Body of pancreas (tissue), 4 donors: ENCODE results near the gene PAK4.

Source experiments
- POLR2A ChIP-seq, 3 donors: fragments of 450-650 bp; IDR thresholded peaks; one replicate each; pipeline ENCODE4 v1.6.1; 2016; ENCODE audit warnings: antibody characterized with exemption in 3 of 3, mild to moderate bottlenecking in 2 of 3
- TF ChIP-seq, protein P1 (sequence below), 7 experiments: fragments of 450-650 bp in 4 of 7; fragments of 200-600 bp in 3 of 7; sonication (generic) in 3 of 7; IDR thresholded peaks; one replicate each; pipeline ENCODE4 v1.5.1; 2016 to 2019; ENCODE audit warnings: antibody characterized with exemption in 7 of 7

DNA sequence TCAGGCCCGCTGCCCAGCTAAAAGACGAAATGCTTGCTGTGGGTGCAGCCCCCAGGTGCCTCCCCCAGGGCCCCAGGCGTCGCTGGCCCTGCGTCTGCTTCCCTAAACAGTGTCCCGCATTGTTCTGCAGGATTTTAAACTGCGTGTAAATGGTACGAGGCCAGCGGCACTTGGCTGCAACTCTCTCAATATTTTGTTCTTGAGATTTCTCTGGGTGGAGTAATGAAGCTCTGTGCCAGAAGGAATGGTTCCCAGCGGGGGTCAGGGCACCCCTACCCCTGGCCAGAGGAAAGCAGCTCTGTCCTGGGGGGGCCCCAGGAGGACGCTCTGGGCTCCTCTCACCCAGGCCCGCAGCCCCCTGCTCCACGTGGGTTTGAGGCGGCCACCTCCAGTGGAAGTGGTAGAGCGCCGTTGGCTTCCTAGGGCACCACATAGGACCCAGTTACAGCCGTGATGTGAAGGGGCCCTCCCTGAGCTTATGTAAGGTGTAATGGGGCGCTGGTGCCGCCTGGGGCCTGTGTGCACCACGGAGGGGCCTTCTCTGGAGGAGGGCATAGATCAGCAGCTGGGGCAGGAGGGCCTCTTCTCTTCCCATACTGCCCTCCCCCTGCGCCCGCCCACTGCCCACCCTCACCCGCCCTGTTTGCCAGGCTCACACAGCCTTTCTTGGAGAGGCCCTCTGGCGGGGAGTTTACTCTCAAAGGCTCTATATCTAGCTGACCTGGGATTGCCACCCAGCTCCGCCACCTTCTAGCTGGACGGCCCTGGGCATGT is 19.8 kb downstream of the PAK4 start:
- no peak for TF ChIP-seq POLR2A (IDR thresholded peaks at IDR 0.05)
- TF ChIP-seq, protein P1, sequence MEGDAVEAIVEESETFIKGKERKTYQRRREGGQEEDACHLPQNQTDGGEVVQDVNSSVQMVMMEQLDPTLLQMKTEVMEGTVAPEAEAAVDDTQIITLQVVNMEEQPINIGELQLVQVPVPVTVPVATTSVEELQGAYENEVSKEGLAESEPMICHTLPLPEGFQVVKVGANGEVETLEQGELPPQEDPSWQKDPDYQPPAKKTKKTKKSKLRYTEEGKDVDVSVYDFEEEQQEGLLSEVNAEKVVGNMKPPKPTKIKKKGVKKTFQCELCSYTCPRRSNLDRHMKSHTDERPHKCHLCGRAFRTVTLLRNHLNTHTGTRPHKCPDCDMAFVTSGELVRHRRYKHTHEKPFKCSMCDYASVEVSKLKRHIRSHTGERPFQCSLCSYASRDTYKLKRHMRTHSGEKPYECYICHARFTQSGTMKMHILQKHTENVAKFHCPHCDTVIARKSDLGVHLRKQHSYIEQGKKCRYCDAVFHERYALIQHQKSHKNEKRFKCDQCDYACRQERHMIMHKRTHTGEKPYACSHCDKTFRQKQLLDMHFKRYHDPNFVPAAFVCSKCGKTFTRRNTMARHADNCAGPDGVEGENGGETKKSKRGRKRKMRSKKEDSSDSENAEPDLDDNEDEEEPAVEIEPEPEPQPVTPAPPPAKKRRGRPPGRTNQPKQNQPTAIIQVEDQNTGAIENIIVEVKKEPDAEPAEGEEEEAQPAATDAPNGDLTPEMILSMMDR (IDR thresholded peaks at IDR 0.05), result no peak
